Psoas muscle (tissue), 8 donors: ENCODE results near the gene PRRT4. TPM values are rescaled to one million over a fixed set of nuclear protein-coding genes. Genes with fewer than 3 reads are reported as not detected.

Experiments
- ATAC-seq, 4 donors: fragments of 200-7000 bp; cut with Tn5 transposase; one replicate each; pipeline ENCODE4 v1.9.1; 2020; ENCODE audit warnings: moderate library complexity in 3 of 4, mild to moderate bottlenecking in 2 of 4
- DNase-seq, 2 donors: peaks; one replicate each; pipeline ENCODE4 v3.0.0-alpha.2; 2020
- H3K27ac ChIP-seq: fragments of 200-600 bp; one replicate; pipeline ENCODE4 v1.8.0; 2022
- H3K27me3 ChIP-seq, 3 donors: fragments of 200-600 bp in 1 of 3; one replicate each; pipeline versions ENCODE4 v1.6.1 to v1.8.0; 2013 to 2022; ENCODE audit warnings: low read length in 2 of 3, mild to moderate bottlenecking in 2 of 3, moderate library complexity in 1 of 3; ENCODE audit not compliant: insufficient read depth in 3 of 3
- H3K36me3 ChIP-seq, 2 donors: fragments of 200-600 bp in 1 of 2; one replicate each; pipeline versions ENCODE4 v1.6.1 to v1.8.0; 2013 to 2022; ENCODE audit warnings: low read depth in 1 of 2, mild to moderate bottlenecking in 1 of 2, moderate library complexity in 1 of 2; ENCODE audit not compliant: insufficient read depth in 1 of 2
- H3K4me1 ChIP-seq: fragments of 200-600 bp; one replicate; pipeline ENCODE4 v1.8.0; 2022
- H3K4me3 ChIP-seq: fragments of 200-600 bp; one replicate; pipeline ENCODE4 v1.8.0; 2022; ENCODE audit warnings: mild to moderate bottlenecking
- H3K9me3 ChIP-seq: fragments of 200-600 bp; one replicate; pipeline ENCODE4 v1.8.0; 2022
- WGBS, 3 donors: extraction: QIAGEN DNeasy Blood & Tissue Kit; methylation state at CpG; one replicate each; pipeline versions ENCODE4 v1.1.6 to v1.1.7; 2013; 5-methylcytosine and 5-hydroxymethylcytosine counted together
- intact Hi-C, 2 donors: fragments of 100-400 bp; cut with DNase I; formaldehyde crosslinking; loops; one replicate each; pipeline versions ENCODE4 v1.11.0 to v1.14.2; 2022
- polyA plus RNA-seq, 3 donors: library from polyadenylated mRNA; stranded (reverse); fragments of 200-250 nt; gene quantifications; one replicate each; pipeline ENCODE4 v1.2.3, GENCODE V29; 2013
- total RNA-seq, 4 donors: library from RNA; stranded (reverse); fragmentation: NEBNext Ultra II Directional in 2 of 4; extraction: Animal tissue kit (Norgen Biotek cat#: 25700) in 2 of 4; gene quantifications; one replicate each; pipeline versions ENCODE4 v1.2.1 to v1.2.4, GENCODE V29; 2021 to 2023
- TF ChIP-seq, protein P1 (sequence below): fragments of 200-600 bp; IDR thresholded peaks from one replicate; pipeline ENCODE4 v1.8.0; 2022; ENCODE audit warnings: antibody characterized with exemption
- donor health status: healthy with polysubstance abuse.
- donor health status: DM: no; HTN: no; CAD: no; lungs with moderate emphysema.
- donor health status: Bipolar disorder and iron deficiency.
- donor health status: healthy.
- donor health status: DM: yes; HTN: yes; CAD: no.
- donor health status: DM: no; HTN: no; CAD: no.
- donor health status: DM: no; HTN: no; CAD: no.
- donor health status: DM: yes; HTN: yes; CAD: no.

PRRT4 gene
- total and polyA plus RNA-seq, 7 donors: 0.87 to 27.7 (median 3.5) TPM

DNA sequence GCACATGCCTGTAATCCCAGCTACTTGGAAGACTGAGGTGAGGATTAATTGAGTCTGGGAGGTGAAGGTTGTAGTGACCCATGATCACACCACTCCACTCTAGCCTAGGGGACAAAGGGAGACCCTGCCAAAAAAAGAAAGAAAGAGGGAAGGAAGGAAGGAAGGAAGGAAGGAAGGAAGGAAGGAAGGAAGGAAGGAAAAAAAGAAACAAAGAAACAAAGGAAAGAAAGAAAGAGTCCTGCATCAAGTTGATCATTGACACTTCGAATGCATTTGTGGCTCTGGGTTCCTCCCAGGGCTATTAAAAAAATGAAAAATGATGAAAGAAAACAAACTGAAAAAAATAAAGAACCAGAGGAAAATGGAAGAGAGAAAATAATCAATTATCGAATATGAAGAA is 3.9 kb upstream of the PRRT4 start:
- Histone ChIP-seq H3K27me3 (no peaks in the 10 kb centered on the region), H3K36me3 (no peaks in the 10 kb centered on the region), H3K4me1 (peaks cover 19% of the 10 kb centered on the region), H3K4me3 (no peak overlapping the region), H3K9me3 (no peaks in the 10 kb centered on the region), H3K27ac (peak overlapping the region; percentile 76)
- intact Hi-C loops: no loop called here
- WGBS, 3 donors: 79 to 89% (median 88%) methylated on average over 2 of the region's 2 CpGs
- TF ChIP-seq, protein P1, sequence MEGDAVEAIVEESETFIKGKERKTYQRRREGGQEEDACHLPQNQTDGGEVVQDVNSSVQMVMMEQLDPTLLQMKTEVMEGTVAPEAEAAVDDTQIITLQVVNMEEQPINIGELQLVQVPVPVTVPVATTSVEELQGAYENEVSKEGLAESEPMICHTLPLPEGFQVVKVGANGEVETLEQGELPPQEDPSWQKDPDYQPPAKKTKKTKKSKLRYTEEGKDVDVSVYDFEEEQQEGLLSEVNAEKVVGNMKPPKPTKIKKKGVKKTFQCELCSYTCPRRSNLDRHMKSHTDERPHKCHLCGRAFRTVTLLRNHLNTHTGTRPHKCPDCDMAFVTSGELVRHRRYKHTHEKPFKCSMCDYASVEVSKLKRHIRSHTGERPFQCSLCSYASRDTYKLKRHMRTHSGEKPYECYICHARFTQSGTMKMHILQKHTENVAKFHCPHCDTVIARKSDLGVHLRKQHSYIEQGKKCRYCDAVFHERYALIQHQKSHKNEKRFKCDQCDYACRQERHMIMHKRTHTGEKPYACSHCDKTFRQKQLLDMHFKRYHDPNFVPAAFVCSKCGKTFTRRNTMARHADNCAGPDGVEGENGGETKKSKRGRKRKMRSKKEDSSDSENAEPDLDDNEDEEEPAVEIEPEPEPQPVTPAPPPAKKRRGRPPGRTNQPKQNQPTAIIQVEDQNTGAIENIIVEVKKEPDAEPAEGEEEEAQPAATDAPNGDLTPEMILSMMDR: no peak
- DNase-seq (no peak), ATAC-seq (no peak)

DNA sequence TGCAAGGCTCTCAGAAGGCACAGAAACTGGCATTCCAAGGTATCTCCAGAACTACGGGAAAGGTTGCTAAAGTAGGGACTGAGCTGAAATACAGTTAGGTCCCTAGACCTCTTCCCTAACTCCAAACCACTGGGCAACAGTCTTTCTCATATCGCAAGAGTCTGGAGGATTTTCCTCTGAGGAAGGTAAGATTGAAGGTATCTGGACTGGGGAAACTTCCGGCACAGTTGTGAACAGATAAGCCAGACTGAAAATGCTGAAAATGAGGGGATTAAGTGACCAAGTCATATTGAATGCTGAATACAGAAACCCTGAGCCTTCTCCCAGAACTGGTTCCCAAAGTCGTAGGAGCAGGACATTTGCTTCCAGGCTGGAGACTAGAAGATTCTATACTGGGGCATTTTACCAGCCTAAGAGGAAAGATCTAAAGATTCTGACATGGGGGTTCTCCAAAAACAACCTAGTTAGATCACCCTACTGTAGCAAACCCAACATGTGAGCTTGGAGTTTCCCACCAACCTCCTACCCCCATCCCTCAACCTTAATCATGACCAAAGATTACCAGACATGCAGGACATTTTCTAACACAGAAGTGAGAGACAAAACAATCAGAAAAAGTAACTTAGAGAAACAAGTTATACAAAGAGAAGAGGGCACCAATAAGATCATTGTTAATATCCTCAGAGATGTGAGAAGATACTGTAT is 2.8 kb upstream of the PRRT4 start:
- H3K9me3 ChIP-seq: no peaks in the 10 kb centered on the region
- H3K27me3 ChIP-seq: no peaks in the 10 kb centered on the region
- no peaks in the 10 kb centered on the region for H3K36me3 ChIP-seq
- no peak for DNase-seq
- H3K4me3 ChIP-seq: no peak overlapping the region
- no peak overlapping the region for H3K27ac ChIP-seq
- H3K4me1 ChIP-seq: peaks cover 19% of the 10 kb centered on the region
- 77 to 84% (median 83%) methylated on average over 4 of the region's 4 CpGs for WGBS, 3 donors
- TF ChIP-seq, protein P1: no peak
- intact Hi-C loops: no loop called here
- no peak for ATAC-seq

DNA sequence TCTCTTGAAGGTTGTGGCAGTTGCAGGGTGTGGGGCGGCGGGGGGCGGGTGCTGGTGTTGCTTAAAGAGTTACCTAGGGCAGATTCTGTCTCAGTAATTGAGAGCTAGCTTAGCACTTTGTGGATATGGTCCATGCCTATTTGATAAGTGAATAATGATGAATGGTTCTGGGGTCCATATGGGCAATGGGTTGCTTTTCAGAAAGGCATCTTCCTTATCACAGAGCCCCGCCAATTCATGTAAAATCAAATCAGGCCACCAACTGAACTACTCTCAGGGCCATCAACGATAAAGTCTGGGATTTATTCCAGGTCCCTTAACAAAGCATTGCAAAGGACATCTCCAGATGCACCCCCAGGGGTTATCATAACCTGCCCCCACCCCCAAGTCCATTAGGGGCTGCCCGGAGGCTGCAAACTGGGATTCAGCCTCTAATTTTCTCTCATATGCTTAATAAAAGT is 1.8 kb upstream of the PRRT4 start:
- DNase-seq: no peak
- WGBS, 3 donors: 86 to 92% (median 86%) methylated on average over 6 of the region's 6 CpGs
- no peaks in the 10 kb centered on the region for H3K9me3 ChIP-seq
- ATAC-seq: no peak
- intact Hi-C loops: no loop called here
- peaks cover 19% of the 10 kb centered on the region for H3K4me1 ChIP-seq
- TF ChIP-seq, protein P1: no peak
- H3K27ac ChIP-seq: no peak overlapping the region
- no peak overlapping the region for H3K4me3 ChIP-seq
- no peaks in the 10 kb centered on the region for H3K36me3 ChIP-seq
- H3K27me3 ChIP-seq: no peaks in the 10 kb centered on the region

DNA sequence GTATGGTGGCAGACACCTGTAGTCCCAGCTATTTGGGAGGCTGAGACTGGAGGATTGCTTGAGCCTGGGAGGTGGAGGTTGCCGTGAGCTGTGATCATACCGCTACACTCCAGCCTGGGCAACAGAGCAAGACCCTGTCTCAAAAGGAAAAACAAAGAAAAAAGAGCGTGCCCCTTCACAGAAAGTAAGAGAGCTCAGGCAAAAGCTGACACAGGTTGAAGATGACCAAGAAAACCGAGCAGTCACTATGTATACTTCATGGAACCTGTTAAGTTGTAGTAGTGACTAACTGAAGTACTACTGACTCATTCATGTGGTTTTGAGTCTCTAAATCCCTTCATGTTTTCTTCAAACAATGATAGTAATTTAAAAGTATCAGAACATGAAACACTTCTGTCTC is 1.2 kb upstream of the PRRT4 start:
- H3K4me1 ChIP-seq: peaks cover 19% of the 10 kb centered on the region
- no peak overlapping the region for H3K27ac ChIP-seq
- H3K9me3 ChIP-seq: no peaks in the 10 kb centered on the region
- no peak overlapping the region for H3K4me3 ChIP-seq
- DNase-seq (no peak), ATAC-seq (no peak)
- H3K36me3 ChIP-seq: no peaks in the 10 kb centered on the region
- 84 to 86% (median 85%) methylated on average over 4 of the region's 4 CpGs for WGBS, 3 donors
- TF ChIP-seq, protein P1: no peak
- no peaks in the 10 kb centered on the region for H3K27me3 ChIP-seq
- intact Hi-C loops: no loop called here

DNA sequence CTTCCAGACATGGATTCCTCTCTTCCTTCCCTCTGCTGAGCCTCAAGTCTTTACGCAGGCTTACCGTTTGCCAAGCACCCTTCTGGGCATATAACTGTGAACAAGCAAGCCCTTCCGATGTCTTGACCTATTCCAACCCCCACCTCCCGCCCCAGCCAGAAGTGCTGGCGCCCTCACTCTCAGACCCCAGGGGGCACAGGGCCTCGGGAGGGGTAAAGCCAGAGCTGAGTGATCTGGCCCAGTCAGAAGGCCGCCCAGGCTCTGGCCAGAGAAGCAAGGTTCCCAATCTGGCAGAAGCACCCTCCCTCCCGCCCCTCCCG is 1.2 kb downstream of the PRRT4 start:
- intact Hi-C loops: no loop called here
- Histone ChIP-seq H3K27me3 (no peaks in the 10 kb centered on the region), H3K27ac (peak overlapping the region; percentile 36), H3K4me1 (peaks cover 5% of the 10 kb centered on the region), H3K9me3 (no peaks in the 10 kb centered on the region), H3K4me3 (peak overlapping the region; percentile 72), H3K36me3 (no peaks in the 10 kb centered on the region)
- peak in 3 of 4 donors; percentile 1 to 30 (median 10) for ATAC-seq
- DNase-seq: no peak
- 42 to 49% (median 43%) methylated on average over 7 to 9 of the region's 9 CpGs for WGBS, 3 donors
- TF ChIP-seq, protein P1: no peak
